Smooth muscle cell (in vitro differentiated cells): ENCODE data around the gene KIAA1217. TPM values are rescaled to one million over a fixed set of nuclear protein-coding genes. Genes with fewer than 3 reads are reported as not detected.
A peak's percentile ranks its signal among the peaks of the same experiment; 100 is the strongest.

Source experiments
- DNase-seq: peaks from one replicate; lab custom pipeline; 2025; ENCODE audit not compliant: unreplicated experiment; lab: John Stamatoyannopoulos, UW
- H2AFZ ChIP-seq: fragments of 200-600 bp; sonication (generic); 2 replicates; pipeline ENCODE4 v1.6.0; 2016; ENCODE audit warnings: antibody characterized with exemption, low read depth, mild to moderate bottlenecking
- H3F3A ChIP-seq: fragments of 200-600 bp; sonication (generic); 2 replicates; pipeline ENCODE4 v1.6.0; 2017; ENCODE audit warnings: antibody characterized with exemption, low read depth
- H3K27ac ChIP-seq: fragments of 200-600 bp; sonication (generic); 2 replicates; pipeline ENCODE4 v1.5.1; 2016; ENCODE audit warnings: low read depth, mild to moderate bottlenecking
- H3K27me3 ChIP-seq: fragments of 200-600 bp; sonication (generic); 2 replicates; pipeline ENCODE4 v1.6.1; 2016; ENCODE audit warnings: low read depth, mild to moderate bottlenecking
- H3K36me3 ChIP-seq: fragments of 200-600 bp; sonication (generic); 2 replicates; pipeline ENCODE4 v1.5.1; 2016; ENCODE audit warnings: low read depth
- H3K4me1 ChIP-seq: fragments of 200-600 bp; sonication (generic); 2 replicates; pipeline ENCODE4 v1.5.1; 2016; ENCODE audit warnings: low read depth
- H3K4me2 ChIP-seq: fragments of 200-600 bp; sonication (generic); 2 replicates; pipeline ENCODE4 v1.6.0; 2016; ENCODE audit warnings: mild to moderate bottlenecking
- H3K4me3 ChIP-seq: fragments of 200-600 bp; sonication (generic); 2 replicates; pipeline ENCODE4 v1.5.1; 2016; ENCODE audit warnings: mild to moderate bottlenecking
- H3K79me2 ChIP-seq: fragments of 200-600 bp; sonication (generic); 2 replicates; pipeline ENCODE4 v1.6.0; 2016; ENCODE audit warnings: low read depth, mild to moderate bottlenecking
- H3K9ac ChIP-seq: fragments of 200-600 bp; sonication (generic); 2 replicates; pipeline ENCODE4 v1.6.0; 2016; ENCODE audit warnings: low read depth
- H3K9me3 ChIP-seq: fragments of 200-600 bp; sonication (generic); replicated peaks from 2 replicates; pipeline ENCODE4 v1.5.1; 2016; ENCODE audit warnings: low read depth
- H4K20me1 ChIP-seq: fragments of 200-600 bp; sonication (generic); 2 replicates; pipeline ENCODE4 v1.6.0; 2016; ENCODE audit warnings: low read depth
- WGBS: methylation state at CpG from one replicate; pipeline ENCODE4 v1.1.7; 2016; ENCODE audit warnings: low lambda C conversion rate; 5-methylcytosine and 5-hydroxymethylcytosine counted together
- polyA plus RNA-seq: library from polyadenylated mRNA; unstranded; fragments of >200 nt; fragmentation: Nextera tagmentation; extraction: Ambion mirVana; gene quantifications from 2 replicates; pipeline ENCODE4 v1.2.1, GENCODE V29; 2016
- total RNA-seq: library from RNA; depleted of rRNA; stranded (reverse); fragments of >200 nt; gene quantifications from 2 replicates; pipeline ENCODE4 v1.2.3, GENCODE V29; 2014
- TF ChIP-seq, protein P1 (sequence below): fragments of 200-600 bp; sonication (generic); IDR thresholded peaks from 2 replicates; pipeline ENCODE4 v1.5.1; 2017; ENCODE audit warnings: borderline replicate concordance, mild to moderate bottlenecking, antibody characterized with exemption; ENCODE audit not compliant: insufficient read depth, poor library complexity, severe bottlenecking

Gene KIAA1217
- total and polyA plus RNA-seq, 2 experiments from 2014 or later: 43.3 to 68.8 TPM

GRCh38 chr10:24378126-24378920, 169.4 kb downstream of the KIAA1217 start:
- Histone ChIP-seq H3K4me1 (peaks cover 5% of the 10 kb centered on the region), H3K27ac (no peak overlapping the region), H2AFZ (no peak overlapping the region), H3K27me3 (no peaks in the 10 kb centered on the region), H3K79me2 (no peaks in the 10 kb centered on the region), H3F3A (no peaks in the 10 kb centered on the region), H3K36me3 (no peaks in the 10 kb centered on the region), H3K4me2 (no peak overlapping the region), H3K9me3 (no peaks in the 10 kb centered on the region), H3K4me3 (no peak overlapping the region), H3K9ac (no peak overlapping the region), H4K20me1 (no peaks in the 10 kb centered on the region)
- TF ChIP-seq, protein P1, sequence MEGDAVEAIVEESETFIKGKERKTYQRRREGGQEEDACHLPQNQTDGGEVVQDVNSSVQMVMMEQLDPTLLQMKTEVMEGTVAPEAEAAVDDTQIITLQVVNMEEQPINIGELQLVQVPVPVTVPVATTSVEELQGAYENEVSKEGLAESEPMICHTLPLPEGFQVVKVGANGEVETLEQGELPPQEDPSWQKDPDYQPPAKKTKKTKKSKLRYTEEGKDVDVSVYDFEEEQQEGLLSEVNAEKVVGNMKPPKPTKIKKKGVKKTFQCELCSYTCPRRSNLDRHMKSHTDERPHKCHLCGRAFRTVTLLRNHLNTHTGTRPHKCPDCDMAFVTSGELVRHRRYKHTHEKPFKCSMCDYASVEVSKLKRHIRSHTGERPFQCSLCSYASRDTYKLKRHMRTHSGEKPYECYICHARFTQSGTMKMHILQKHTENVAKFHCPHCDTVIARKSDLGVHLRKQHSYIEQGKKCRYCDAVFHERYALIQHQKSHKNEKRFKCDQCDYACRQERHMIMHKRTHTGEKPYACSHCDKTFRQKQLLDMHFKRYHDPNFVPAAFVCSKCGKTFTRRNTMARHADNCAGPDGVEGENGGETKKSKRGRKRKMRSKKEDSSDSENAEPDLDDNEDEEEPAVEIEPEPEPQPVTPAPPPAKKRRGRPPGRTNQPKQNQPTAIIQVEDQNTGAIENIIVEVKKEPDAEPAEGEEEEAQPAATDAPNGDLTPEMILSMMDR: no peak
- WGBS: 91% methylated on average over 6 of the region's 6 CpGs
- no peak for DNase-seq

DNA sequence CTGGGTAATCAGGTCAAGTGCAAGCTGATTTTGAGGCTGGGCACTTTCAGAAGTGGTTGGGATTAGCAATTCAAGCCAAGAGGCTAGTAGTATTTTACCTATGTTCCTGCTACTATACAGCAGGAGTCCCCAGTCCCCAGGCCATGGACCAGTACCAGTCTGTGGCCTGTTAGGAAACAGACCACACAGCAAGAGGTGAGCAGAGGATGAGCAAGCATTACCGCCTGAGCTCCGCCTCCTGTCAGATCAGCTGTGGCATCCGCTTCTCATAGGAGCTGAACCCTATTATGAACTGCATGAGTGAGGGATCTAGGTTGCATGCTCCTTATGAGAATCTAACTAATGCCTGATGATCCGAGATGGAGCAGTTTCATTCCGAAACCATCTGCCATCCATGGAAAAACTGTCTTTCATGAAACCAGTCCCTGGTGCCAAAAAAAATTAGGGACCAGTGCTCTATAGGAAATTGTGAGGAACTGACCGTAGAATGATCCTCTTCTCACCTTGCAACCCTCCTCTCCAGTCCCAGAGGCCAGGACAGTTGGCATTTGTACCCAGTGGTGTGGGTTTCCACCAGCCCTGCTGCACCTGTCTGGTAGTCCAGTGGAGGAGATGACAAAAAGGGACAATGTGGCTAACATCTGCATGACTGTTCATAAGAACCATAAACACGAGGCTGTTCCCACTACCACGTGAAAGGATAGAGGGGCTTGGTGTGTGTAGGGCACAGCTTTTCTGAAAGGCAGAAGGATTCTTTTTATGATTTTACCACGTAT, 172.5 kb downstream of the KIAA1217 start:
- Histone ChIP-seq H3K4me3 (no peak overlapping the region), H3F3A (peaks cover 19% of the 10 kb centered on the region), H3K27me3 (no peaks in the 10 kb centered on the region), H4K20me1 (no peaks in the 10 kb centered on the region), H3K27ac (peak overlapping the region; percentile 98), H3K79me2 (no peaks in the 10 kb centered on the region), H3K36me3 (no peaks in the 10 kb centered on the region), H3K9ac (no peak overlapping the region), H3K9me3 (no peaks in the 10 kb centered on the region), H3K4me2 (no peak overlapping the region), H2AFZ (no peak overlapping the region), H3K4me1 (peaks cover 25% of the 10 kb centered on the region)
- TF ChIP-seq, protein P1: no peak
- no peak for DNase-seq
- 88% methylated on average over 9 of the region's 9 CpGs for WGBS

GRCh38 chr10:24382045-24382444, 173.1 kb downstream of the KIAA1217 start:
- H3K4me3 ChIP-seq: no peak overlapping the region

More at GRCh38 chr10:24382045-24382444, 173.1 kb downstream of the KIAA1217 start:
- Histone ChIP-seq H2AFZ (no peak overlapping the region), H3K4me2 (peak overlapping the region; percentile 30), H3K9me3 (no peaks in the 10 kb centered on the region), H4K20me1 (no peaks in the 10 kb centered on the region), H3K36me3 (no peaks in the 10 kb centered on the region), H3K9ac (peak overlapping the region; percentile 78), H3K79me2 (no peaks in the 10 kb centered on the region), H3K27ac (peak overlapping the region; percentile 98), H3F3A (peaks cover 25% of the 10 kb centered on the region), H3K4me1 (peaks cover 25% of the 10 kb centered on the region), H3K27me3 (no peaks in the 10 kb centered on the region)
- 76% methylated on average over 3 of the region's 3 CpGs for WGBS
- no peak for DNase-seq
- TF ChIP-seq, protein P1: no peak
